Measurements from ENCODE around the gene LDAH. TPM values are rescaled to one million over a fixed set of nuclear protein-coding genes. Genes with fewer than 3 reads are reported as not detected.
A peak's percentile ranks its signal among the peaks of the same experiment; 100 is the strongest.

Gene LDAH
- total RNA-seq, 1 experiment from 2014 or later: 78.5 TPM

DNA sequence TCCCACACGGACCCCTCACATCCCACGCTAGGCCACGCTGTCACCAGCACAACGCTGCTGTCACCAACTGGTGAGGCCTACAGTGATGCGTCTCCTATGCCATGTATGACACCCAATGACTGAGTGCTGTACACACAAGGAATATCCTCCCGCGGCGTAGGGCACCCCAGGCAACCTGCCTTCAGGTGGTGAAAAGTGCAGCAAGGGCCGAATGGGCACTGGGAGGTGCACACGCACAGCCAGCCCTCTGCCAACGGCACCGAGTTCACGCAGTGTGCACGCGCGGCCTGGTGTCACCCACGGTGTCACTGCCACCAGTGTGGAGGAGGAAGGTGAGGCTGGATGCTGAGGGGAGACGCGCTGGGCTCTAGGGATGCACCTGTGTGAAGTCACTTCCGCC, 176.5 kb downstream of the LDAH start:
- no peak overlapping the region for H3K27ac ChIP-seq (ENCODE audit: low read length)
- H4K20me1 ChIP-seq (ENCODE audit: insufficient read depth, low read depth, low read length): peaks cover 6% of the 10 kb centered on the region; the same call in 1 of the 2 replicates
- no peaks in the 10 kb centered on the region for H3K9me2 ChIP-seq (replicated peaks; ENCODE audit: insufficient read depth, low read length)
- no peak overlapping the region for H3K4me3 ChIP-seq (ENCODE audit: low read length)
- no peak overlapping the region for H2AFZ ChIP-seq (ENCODE audit: low read length)
- H3K9ac ChIP-seq (ENCODE audit: low read length): no peak overlapping the region
- H3K9me3 ChIP-seq (ENCODE audit: low read length): no peaks in the 10 kb centered on the region
- no peak overlapping the region for H3K4me2 ChIP-seq (ENCODE audit: low read depth, low read length, poor library complexity, severe bottlenecking)
- no peaks in the 10 kb centered on the region for H3K79me2 ChIP-seq (ENCODE audit: low read length)
- no peaks in the 10 kb centered on the region for H3K36me3 ChIP-seq (ENCODE audit: insufficient read depth, low read length)
- DNase-seq: no peak
- H3K27me3 ChIP-seq (ENCODE audit: low read length): no peaks in the 10 kb centered on the region; the same call in 1 of the 2 replicates
- H3K4me1 ChIP-seq (ENCODE audit: low read length): peaks cover 14% of the 10 kb centered on the region

DNA sequence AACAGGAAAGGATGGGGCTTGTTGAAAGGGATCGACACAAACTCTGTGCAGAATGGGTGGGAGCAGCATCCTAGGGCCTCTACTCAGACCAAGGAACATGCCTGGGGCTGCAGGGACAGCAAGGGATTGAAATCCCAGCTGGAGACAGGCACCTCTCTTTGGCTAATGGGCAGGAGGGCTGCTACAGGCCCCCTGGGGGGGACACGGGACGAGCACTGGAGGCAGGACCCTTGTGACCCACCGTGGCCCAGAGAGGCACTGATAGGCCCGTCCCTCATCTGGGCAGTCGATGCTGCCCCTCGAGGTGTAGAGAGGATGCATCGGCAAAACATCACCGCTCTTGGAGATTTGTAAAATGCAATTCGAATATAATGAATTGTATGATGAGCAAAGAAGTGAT, 177.1 kb downstream of the LDAH start:
- H3K4me2 ChIP-seq (ENCODE audit: low read depth, low read length, poor library complexity, severe bottlenecking): no peak overlapping the region
- H3K4me3 ChIP-seq (ENCODE audit: low read length): no peak overlapping the region
- DNase-seq: no peak
- H3K79me2 ChIP-seq (ENCODE audit: low read length): no peaks in the 10 kb centered on the region
- no peak overlapping the region for H2AFZ ChIP-seq (ENCODE audit: low read length)
- no peak overlapping the region for H3K27ac ChIP-seq (ENCODE audit: low read length)
- H3K27me3 ChIP-seq (ENCODE audit: low read length): no peaks in the 10 kb centered on the region; the same call in 1 of the 2 replicates
- H3K4me1 ChIP-seq (ENCODE audit: low read length): peaks cover 11% of the 10 kb centered on the region
- H4K20me1 ChIP-seq (ENCODE audit: insufficient read depth, low read depth, low read length): peaks cover 6% of the 10 kb centered on the region; the same call in 1 of the 2 replicates
- no peaks in the 10 kb centered on the region for H3K36me3 ChIP-seq (ENCODE audit: insufficient read depth, low read length)
- no peaks in the 10 kb centered on the region for H3K9me3 ChIP-seq (ENCODE audit: low read length)
- H3K9me2 ChIP-seq (replicated peaks; ENCODE audit: insufficient read depth, low read length): no peaks in the 10 kb centered on the region
- no peak overlapping the region for H3K9ac ChIP-seq (ENCODE audit: low read length)

DNA sequence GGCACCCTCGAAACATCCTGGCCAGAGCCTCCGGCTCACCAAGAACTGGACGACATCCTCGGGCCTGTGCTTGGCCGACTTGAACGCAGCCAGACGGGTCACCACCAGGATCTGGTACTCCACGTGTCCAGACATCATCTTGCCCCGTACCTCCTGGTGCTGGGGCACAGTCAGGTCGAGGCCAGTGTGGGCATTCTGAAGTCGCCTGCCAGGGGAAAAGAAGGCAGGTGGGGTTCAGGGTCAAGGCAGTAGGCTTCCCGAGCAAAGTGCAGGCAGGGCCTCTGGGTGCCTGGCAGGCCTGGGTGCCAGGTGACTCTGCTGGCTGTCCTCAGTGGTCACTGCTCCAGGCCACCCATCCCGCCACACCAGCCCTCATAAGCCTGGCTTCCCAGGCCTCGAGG, 177.6 kb downstream of the LDAH start:
- Histone ChIP-seq H3K79me2 (ENCODE audit: low read length) (no peaks in the 10 kb centered on the region), H3K9me2 (replicated peaks; ENCODE audit: insufficient read depth, low read length) (no peaks in the 10 kb centered on the region), H3K9ac (ENCODE audit: low read length) (no peak overlapping the region), H3K4me1 (ENCODE audit: low read length) (peaks cover 6% of the 10 kb centered on the region), H2AFZ (ENCODE audit: low read length) (no peak overlapping the region), H4K20me1 (ENCODE audit: insufficient read depth, low read depth, low read length) (peaks cover 6% of the 10 kb centered on the region; the same call in 1 of the 2 replicates), H3K27ac (ENCODE audit: low read length) (no peak overlapping the region), H3K9me3 (ENCODE audit: low read length) (no peaks in the 10 kb centered on the region), H3K4me3 (ENCODE audit: low read length) (no peak overlapping the region), H3K36me3 (ENCODE audit: insufficient read depth, low read length) (no peaks in the 10 kb centered on the region), H3K27me3 (ENCODE audit: low read length) (no peaks in the 10 kb centered on the region; the same call in 1 of the 2 replicates), H3K4me2 (ENCODE audit: low read depth, low read length, poor library complexity, severe bottlenecking) (no peak overlapping the region)
- no peak for DNase-seq

DNA sequence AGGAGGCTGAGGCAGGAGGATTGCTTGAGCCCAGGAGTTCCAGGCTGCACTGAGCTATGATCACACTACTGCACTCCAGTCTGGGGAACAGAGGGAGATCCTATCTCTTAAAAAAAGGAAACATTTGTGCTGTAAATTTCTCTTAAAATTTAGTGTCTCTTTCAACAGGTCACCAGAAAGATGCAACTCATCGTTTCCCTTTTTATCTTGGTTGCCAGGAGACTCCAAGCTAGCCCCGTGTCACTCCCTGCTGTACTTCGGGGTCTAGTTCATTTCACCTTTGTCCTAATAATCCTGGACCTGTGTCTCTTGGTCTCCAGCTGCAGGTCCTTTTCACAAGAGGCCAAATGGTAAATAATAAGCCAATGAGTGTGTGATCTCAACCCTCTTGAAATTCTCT, 179.1 kb downstream of the LDAH start:
- DNase-seq: no peak
- Histone ChIP-seq H3K79me2 (ENCODE audit: low read length) (no peaks in the 10 kb centered on the region), H3K9ac (ENCODE audit: low read length) (no peak overlapping the region), H3K4me1 (ENCODE audit: low read length) (no peaks in the 10 kb centered on the region), H3K9me3 (ENCODE audit: low read length) (no peaks in the 10 kb centered on the region), H3K36me3 (ENCODE audit: insufficient read depth, low read length) (no peaks in the 10 kb centered on the region), H3K27me3 (ENCODE audit: low read length) (no peaks in the 10 kb centered on the region), H3K4me3 (ENCODE audit: low read length) (no peak overlapping the region), H3K9me2 (replicated peaks; ENCODE audit: insufficient read depth, low read length) (no peaks in the 10 kb centered on the region), H4K20me1 (ENCODE audit: insufficient read depth, low read depth, low read length) (peaks cover 6% of the 10 kb centered on the region; the same call in 1 of the 2 replicates), H3K4me2 (ENCODE audit: low read depth, low read length, poor library complexity, severe bottlenecking) (no peak overlapping the region), H3K27ac (ENCODE audit: low read length) (no peak overlapping the region), H2AFZ (ENCODE audit: low read length) (no peak overlapping the region)

DNA sequence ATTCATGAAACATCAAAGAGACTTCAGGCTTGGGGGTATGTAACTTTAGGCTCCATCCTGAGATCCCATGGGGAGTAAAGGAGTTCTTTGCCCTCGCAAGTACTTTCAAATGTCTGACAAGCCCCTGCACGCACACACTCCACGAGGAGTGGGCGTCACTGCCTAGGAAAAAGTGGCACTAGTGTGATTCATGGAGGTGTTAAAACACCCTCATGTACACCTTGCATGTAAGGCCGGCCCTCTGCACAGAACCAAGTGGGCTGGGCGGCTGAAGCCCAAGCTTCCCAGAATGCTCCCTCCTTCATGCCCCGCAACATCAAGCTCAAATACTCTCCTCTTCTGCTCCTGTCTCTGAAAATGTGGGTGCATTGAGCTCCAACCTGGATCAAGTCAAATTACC, 179.8 kb downstream of the LDAH start:
- no peak overlapping the region for H2AFZ ChIP-seq (ENCODE audit: low read length)
- no peak overlapping the region for H3K9ac ChIP-seq (ENCODE audit: low read length)
- no peaks in the 10 kb centered on the region for H3K9me3 ChIP-seq (ENCODE audit: low read length)
- H3K9me2 ChIP-seq (replicated peaks; ENCODE audit: insufficient read depth, low read length): no peaks in the 10 kb centered on the region
- no peak overlapping the region for H3K27ac ChIP-seq (ENCODE audit: low read length)
- H3K4me2 ChIP-seq (ENCODE audit: low read depth, low read length, poor library complexity, severe bottlenecking): no peak overlapping the region
- no peak overlapping the region for H3K4me3 ChIP-seq (ENCODE audit: low read length)
- no peaks in the 10 kb centered on the region for H3K4me1 ChIP-seq (ENCODE audit: low read length)
- H3K79me2 ChIP-seq (ENCODE audit: low read length): no peaks in the 10 kb centered on the region
- peaks cover 6% of the 10 kb centered on the region; the same call in 1 of the 2 replicates for H4K20me1 ChIP-seq (ENCODE audit: insufficient read depth, low read depth, low read length)
- no peak for DNase-seq
- no peaks in the 10 kb centered on the region for H3K36me3 ChIP-seq (ENCODE audit: insufficient read depth, low read length)
- H3K27me3 ChIP-seq (ENCODE audit: low read length): no peaks in the 10 kb centered on the region

DNA sequence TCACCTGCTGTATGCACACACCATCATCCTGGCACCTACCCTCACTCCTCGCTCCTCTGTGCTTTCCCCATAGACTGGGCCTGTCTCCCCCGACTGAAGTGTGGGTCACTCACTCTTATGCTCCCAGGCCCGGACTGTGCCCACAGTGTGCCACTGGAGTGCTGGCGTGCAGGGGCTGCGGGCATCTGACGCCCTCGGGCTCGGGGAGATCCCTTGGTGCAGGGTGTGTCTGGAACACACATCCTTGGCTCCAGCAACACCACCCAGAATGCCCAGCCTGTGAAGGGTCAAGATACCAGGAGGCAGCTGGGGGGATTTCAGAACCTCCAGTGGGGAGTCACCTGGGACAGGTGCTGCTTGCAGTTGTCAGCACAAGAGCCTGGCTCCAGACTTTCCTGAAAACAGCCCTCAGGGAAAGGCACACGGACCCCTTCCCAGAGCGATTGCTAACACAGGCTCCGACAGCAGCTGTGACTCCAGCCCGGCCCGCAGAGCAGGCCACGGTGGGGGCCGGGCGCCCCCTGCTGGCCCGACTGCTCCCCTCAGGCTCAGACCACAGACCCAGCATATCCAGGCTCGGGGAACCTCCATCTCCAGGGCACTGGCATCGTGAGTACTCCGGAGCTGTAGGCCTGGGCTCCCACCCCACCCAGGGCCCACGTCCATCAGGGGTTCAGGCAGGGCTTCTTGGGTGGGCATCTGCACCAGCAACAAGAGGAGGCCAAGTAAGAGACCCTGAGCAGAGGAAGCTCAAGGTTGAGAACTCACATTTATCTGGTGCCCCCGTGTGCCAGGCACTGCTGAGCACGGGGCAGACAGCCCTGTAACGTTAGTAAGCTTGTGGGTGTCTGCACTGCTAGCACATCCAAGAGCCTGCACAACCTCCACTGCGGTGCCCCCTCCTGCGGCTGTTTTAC, 180.6 kb downstream of the LDAH start:
- Histone ChIP-seq H3K9ac (ENCODE audit: low read length) (no peak overlapping the region), H3K4me2 (ENCODE audit: low read depth, low read length, poor library complexity, severe bottlenecking) (no peak overlapping the region), H3K9me2 (replicated peaks; ENCODE audit: insufficient read depth, low read length) (no peaks in the 10 kb centered on the region), H3K27me3 (ENCODE audit: low read length) (no peaks in the 10 kb centered on the region), H3K4me3 (ENCODE audit: low read length) (no peak overlapping the region), H3K4me1 (ENCODE audit: low read length) (no peaks in the 10 kb centered on the region), H2AFZ (ENCODE audit: low read length) (no peak overlapping the region), H3K79me2 (ENCODE audit: low read length) (no peaks in the 10 kb centered on the region), H3K9me3 (ENCODE audit: low read length) (no peaks in the 10 kb centered on the region), H4K20me1 (ENCODE audit: insufficient read depth, low read depth, low read length) (peaks cover 6% of the 10 kb centered on the region; the same call in 1 of the 2 replicates), H3K27ac (ENCODE audit: low read length) (no peak overlapping the region), H3K36me3 (ENCODE audit: insufficient read depth, low read length) (no peaks in the 10 kb centered on the region)
- DNase-seq: peak; percentile 88

DNA sequence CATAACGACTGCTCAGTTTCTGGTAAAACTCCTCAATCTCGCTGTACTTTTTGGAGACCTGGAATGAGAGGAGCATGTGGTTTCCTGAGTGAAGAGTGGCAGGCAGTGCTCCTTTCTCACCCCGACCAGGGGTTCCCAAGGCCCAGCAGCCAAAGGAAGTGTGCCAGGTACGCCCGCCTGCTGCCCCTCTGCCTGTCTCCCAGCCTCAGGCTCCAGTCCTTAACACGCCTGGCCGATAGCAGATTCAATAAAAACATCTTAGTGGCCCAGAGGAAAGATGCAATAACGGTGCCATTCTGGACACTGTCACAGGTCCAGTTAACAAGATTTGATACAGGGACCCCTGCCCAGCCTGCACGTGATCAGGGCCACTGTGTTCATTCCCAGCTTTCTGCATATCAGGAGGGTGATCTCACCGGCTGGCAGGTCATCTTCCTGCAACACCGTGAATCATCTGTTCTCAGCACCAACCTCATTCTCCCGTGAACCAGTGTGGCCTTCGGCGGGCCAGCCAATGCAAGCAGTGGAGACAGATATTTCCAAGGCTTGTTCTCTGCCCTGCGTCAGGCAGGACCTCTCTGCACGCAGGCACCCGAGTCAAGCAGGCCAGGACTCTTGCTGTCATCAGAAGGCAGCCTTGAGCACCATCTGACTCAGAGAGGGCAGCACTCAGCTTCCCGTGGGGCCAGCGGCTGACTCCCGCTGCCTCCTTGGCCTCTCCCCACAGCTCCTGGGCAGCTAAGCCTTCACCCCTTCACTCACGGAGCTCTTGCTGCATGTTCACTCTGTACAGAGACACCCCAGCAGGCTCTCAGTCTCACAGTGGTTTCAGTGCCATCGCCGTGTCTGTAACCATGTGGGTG, 181.5 kb downstream of the LDAH start:
- no peak overlapping the region for H3K27ac ChIP-seq (ENCODE audit: low read length)
- no peak overlapping the region for H3K4me3 ChIP-seq (ENCODE audit: low read length)
- no peaks in the 10 kb centered on the region for H3K36me3 ChIP-seq (ENCODE audit: insufficient read depth, low read length)
- H3K9me3 ChIP-seq (ENCODE audit: low read length): no peaks in the 10 kb centered on the region
- H3K79me2 ChIP-seq (ENCODE audit: low read length): no peaks in the 10 kb centered on the region
- H3K9me2 ChIP-seq (replicated peaks; ENCODE audit: insufficient read depth, low read length): no peaks in the 10 kb centered on the region
- peaks cover 6% of the 10 kb centered on the region; the same call in 1 of the 2 replicates for H4K20me1 ChIP-seq (ENCODE audit: insufficient read depth, low read depth, low read length)
- H3K27me3 ChIP-seq (ENCODE audit: low read length): no peaks in the 10 kb centered on the region
- no peaks in the 10 kb centered on the region for H3K4me1 ChIP-seq (ENCODE audit: low read length)
- no peak overlapping the region for H2AFZ ChIP-seq (ENCODE audit: low read length)
- no peak overlapping the region for H3K4me2 ChIP-seq (ENCODE audit: low read depth, low read length, poor library complexity, severe bottlenecking)
- H3K9ac ChIP-seq (ENCODE audit: low read length): no peak overlapping the region
- no peak for DNase-seq

Data from Karpas-422 (cell line).